OCI-LY1 (cell line): ENCODE measurements around the gene ASTL.

ENCODE experiments used
- H2AFZ ChIP-seq: fragments of 200-600 bp; sonication (generic), shearing (Covaris generic); 2 replicates; pipeline ENCODE4 v1.6.0; 2014; ENCODE audit warnings: antibody characterized with exemption, mild to moderate bottlenecking, low read length
- H3F3A ChIP-seq: fragments of 200-600 bp; sonication (generic), shearing (Covaris generic); 2 replicates; pipeline ENCODE4 v1.6.0; 2014; ENCODE audit warnings: mild to moderate bottlenecking, antibody characterized with exemption, low read length, moderate library complexity; ENCODE audit not compliant: insufficient read depth
- H3K27ac ChIP-seq: fragments of 200-600 bp; sonication (generic); 2 replicates; pipeline ENCODE4 v1.5.1; 2014; ENCODE audit warnings: low read length, mixed run types, mild to moderate bottlenecking, low read depth; ENCODE audit not compliant: poor library complexity, severe bottlenecking
- H3K27me3 ChIP-seq: fragments of 200-600 bp; sonication (generic); 2 replicates; pipeline ENCODE4 v1.6.0; 2014; ENCODE audit warnings: antibody characterized with exemption, mild to moderate bottlenecking, low read length, moderate library complexity; ENCODE audit not compliant: insufficient read depth
- H3K36me3 ChIP-seq: fragments of 200-600 bp; sonication (generic); 2 replicates; pipeline ENCODE4 v1.6.1; 2014; ENCODE audit warnings: mild to moderate bottlenecking, antibody characterized with exemption, low read length, moderate library complexity, mixed read lengths; ENCODE audit not compliant: insufficient read depth
- H3K4me1 ChIP-seq: fragments of 200-600 bp; sonication (generic); 2 replicates; pipeline ENCODE4 v1.5.1; 2014; ENCODE audit warnings: mild to moderate bottlenecking, low read length, moderate library complexity; ENCODE audit not compliant: insufficient read depth, severe bottlenecking
- H3K4me2 ChIP-seq: fragments of 200-600 bp; sonication (generic), shearing (Covaris generic); 2 replicates; pipeline ENCODE4 v1.6.1; 2014; ENCODE audit warnings: low read length
- H3K4me3 ChIP-seq: fragments of 200-600 bp; sonication (generic); 2 replicates; pipeline ENCODE4 v1.5.1; 2014; ENCODE audit warnings: low read length, low read depth, mild to moderate bottlenecking, mixed read lengths; ENCODE audit not compliant: poor library complexity, severe bottlenecking
- H3K79me2 ChIP-seq: fragments of 200-600 bp; shearing (Covaris generic); 2 replicates; pipeline ENCODE4 v1.6.1; 2016; ENCODE audit warnings: mixed run types, low read length, mixed read lengths; ENCODE audit not compliant: insufficient read depth
- H3K9ac ChIP-seq: fragments of 200-600 bp; sonication (generic), shearing (Covaris generic); 2 replicates; pipeline ENCODE4 v1.6.1; 2014; ENCODE audit warnings: mild to moderate bottlenecking, low read length, mixed read lengths
- H3K9me2 ChIP-seq: fragments of 200-600 bp; sonication (generic), shearing (Covaris generic); 2 replicates; pipeline ENCODE4 v1.6.1; 2014; ENCODE audit warnings: low read depth, mild to moderate bottlenecking, low read length, mixed read lengths
- H3K9me3 ChIP-seq: fragments of 200-600 bp; shearing (Covaris generic); 2 replicates; pipeline ENCODE4 v1.6.1; 2014; ENCODE audit warnings: low read length, mixed read lengths
- H4K20me1 ChIP-seq: fragments of 200-600 bp; sonication (generic), shearing (Covaris generic); 2 replicates; pipeline ENCODE4 v1.6.0; 2016; ENCODE audit warnings: mild to moderate bottlenecking, low read length; ENCODE audit not compliant: insufficient read depth
- EZH2 ChIP-seq: fragments of 200-600 bp; sonication (generic), shearing (Covaris generic); IDR thresholded peaks from 2 replicates; pipeline ENCODE4 v1.8.0; 2017; ENCODE audit warnings: borderline replicate concordance, mixed run types, mild to moderate bottlenecking, antibody characterized with exemption, low read length, moderate library complexity, mixed read lengths
- TF ChIP-seq, protein P1 (sequence below): fragments of 200-600 bp; sonication (generic), shearing (Covaris generic); IDR thresholded peaks from 2 replicates; pipeline ENCODE4 v1.5.1; 2017; ENCODE audit warnings: mild to moderate bottlenecking, antibody characterized with exemption, low read length, moderate library complexity, mixed read lengths

The ASTL gene

DNA sequence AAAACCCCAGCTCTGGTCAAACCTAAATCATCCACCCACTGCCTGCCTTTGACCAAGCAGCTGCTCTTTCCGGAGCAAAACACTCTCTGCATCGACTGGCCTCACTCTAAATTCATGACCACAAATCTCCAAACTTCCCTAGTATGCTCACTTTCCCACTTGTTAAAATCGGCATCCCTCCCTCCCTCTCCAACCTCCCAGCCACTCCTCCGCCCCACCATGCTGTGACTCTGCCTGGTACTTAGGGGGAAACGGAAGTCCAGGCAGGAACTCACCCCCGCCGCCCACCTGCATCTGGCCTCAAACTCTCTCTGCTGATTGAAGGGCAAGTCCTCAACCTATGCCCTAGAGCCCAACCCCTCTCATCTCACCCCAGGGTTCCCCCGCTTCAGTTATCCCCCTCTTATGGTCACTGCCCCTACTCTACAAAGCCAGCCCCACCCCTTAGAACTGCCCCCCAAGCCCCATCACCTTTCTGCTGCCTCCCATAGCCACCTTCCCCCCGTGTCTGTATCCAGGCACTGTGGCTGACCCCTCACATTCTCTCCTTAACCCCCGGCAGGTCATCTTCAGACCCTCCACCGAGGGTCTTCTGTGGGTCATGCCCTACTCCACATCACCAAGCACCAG, 18.1 kb downstream of the ASTL start:
- Histone ChIP-seq H3K4me1 (peaks cover 8% of the 10 kb centered on the region), H3K4me2 (no peak overlapping the region), H3K9me2 (no peaks in the 10 kb centered on the region), H3K9me3 (no peaks in the 10 kb centered on the region), H3K36me3 (no peaks in the 10 kb centered on the region), H3K27ac (no peak overlapping the region), H3K9ac (no peak overlapping the region), H3F3A (no peaks in the 10 kb centered on the region), H3K4me3 (no peak overlapping the region), H3K79me2 (no peaks in the 10 kb centered on the region), H3K27me3 (peaks cover 14% of the 10 kb centered on the region), H4K20me1 (no peaks in the 10 kb centered on the region), H2AFZ (no peak overlapping the region)
- no peak for TF ChIP-seq EZH2
- TF ChIP-seq, protein P1, sequence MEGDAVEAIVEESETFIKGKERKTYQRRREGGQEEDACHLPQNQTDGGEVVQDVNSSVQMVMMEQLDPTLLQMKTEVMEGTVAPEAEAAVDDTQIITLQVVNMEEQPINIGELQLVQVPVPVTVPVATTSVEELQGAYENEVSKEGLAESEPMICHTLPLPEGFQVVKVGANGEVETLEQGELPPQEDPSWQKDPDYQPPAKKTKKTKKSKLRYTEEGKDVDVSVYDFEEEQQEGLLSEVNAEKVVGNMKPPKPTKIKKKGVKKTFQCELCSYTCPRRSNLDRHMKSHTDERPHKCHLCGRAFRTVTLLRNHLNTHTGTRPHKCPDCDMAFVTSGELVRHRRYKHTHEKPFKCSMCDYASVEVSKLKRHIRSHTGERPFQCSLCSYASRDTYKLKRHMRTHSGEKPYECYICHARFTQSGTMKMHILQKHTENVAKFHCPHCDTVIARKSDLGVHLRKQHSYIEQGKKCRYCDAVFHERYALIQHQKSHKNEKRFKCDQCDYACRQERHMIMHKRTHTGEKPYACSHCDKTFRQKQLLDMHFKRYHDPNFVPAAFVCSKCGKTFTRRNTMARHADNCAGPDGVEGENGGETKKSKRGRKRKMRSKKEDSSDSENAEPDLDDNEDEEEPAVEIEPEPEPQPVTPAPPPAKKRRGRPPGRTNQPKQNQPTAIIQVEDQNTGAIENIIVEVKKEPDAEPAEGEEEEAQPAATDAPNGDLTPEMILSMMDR: no peak

DNA sequence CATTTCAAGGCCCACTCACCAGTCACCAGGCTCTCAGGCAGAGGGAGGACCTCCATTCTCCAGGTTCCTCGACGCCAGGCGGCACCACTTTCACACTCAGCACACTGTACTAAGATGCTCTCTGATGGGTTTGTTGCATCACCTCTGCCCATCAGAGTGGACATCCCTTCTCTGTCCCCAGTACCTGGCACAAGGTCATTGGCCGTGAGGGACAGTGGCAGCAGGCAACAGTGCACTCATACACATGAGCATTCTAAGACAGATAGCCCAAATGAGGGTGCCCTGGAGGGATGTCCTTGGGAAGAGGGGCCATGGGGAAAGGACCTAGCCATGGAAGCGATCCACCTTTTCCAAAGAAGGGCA, 18.9 kb downstream of the ASTL start:
- no peaks in the 10 kb centered on the region for H3F3A ChIP-seq
- H3K27me3 ChIP-seq: peaks cover 5% of the 10 kb centered on the region
- no peak overlapping the region for H3K9ac ChIP-seq
- TF ChIP-seq, protein P1: no peak
- TF ChIP-seq EZH2: no peak
- no peak overlapping the region for H3K27ac ChIP-seq
- H2AFZ ChIP-seq: no peak overlapping the region
- H3K4me1 ChIP-seq: peaks cover 8% of the 10 kb centered on the region
- no peaks in the 10 kb centered on the region for H3K36me3 ChIP-seq
- no peak overlapping the region for H3K4me2 ChIP-seq
- no peaks in the 10 kb centered on the region for H4K20me1 ChIP-seq
- no peak overlapping the region for H3K4me3 ChIP-seq
- no peaks in the 10 kb centered on the region for H3K79me2 ChIP-seq
- no peaks in the 10 kb centered on the region for H3K9me2 ChIP-seq
- H3K9me3 ChIP-seq: no peaks in the 10 kb centered on the region

DNA sequence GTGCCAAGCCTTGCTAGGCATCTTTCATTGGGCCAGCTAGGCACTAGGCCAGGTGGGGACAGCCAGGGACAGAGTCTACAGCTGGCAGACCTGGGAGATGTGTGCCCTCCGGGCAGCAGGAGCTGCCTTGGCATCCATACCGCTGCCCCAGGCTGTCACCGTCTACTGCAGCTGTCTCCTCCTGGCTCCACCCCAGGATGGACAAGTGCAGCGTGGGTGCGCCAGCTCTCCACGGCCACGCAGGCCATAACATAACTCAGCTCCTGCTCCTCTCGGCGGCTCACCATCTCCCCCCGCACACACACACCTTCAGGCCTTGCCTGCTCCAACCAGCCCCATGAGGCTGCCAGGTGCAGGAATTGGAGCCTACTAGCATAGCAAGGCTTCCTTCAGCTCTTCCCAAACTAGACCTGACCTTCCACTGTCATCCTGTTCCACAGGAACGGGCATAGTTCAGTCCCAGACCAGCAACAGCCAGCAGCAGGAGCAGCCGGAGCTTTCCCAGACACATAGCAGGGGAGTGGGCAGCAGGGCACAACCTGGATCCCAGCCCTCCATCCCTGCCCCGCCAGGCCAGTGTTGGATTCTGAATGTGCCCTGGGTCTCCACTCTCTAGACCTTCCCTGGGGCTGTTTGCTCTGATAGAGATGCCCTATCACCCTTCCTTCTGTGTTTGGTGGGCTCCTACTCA, 19.5 kb downstream of the ASTL start:
- Histone ChIP-seq H3K4me3 (no peak overlapping the region), H3K9ac (no peak overlapping the region), H4K20me1 (no peaks in the 10 kb centered on the region), H2AFZ (no peak overlapping the region), H3K4me2 (no peak overlapping the region), H3K27me3 (peaks cover 5% of the 10 kb centered on the region; the same call in 1 of the 2 replicates), H3K79me2 (no peaks in the 10 kb centered on the region), H3K4me1 (peaks cover 8% of the 10 kb centered on the region), H3K9me3 (no peaks in the 10 kb centered on the region), H3K36me3 (no peaks in the 10 kb centered on the region), H3F3A (no peaks in the 10 kb centered on the region), H3K27ac (no peak overlapping the region), H3K9me2 (no peaks in the 10 kb centered on the region)
- TF ChIP-seq EZH2: no peak
- TF ChIP-seq, protein P1: no peak
